ENCODE measurements around the gene PGM5. TPM values are rescaled to one million over a fixed set of nuclear protein-coding genes. Genes with fewer than 3 reads are reported as not detected.
A peak's percentile ranks its signal among the peaks of the same experiment; 100 is the strongest.
"Not testable (repeated sequence)": the region's sequence is repeated elsewhere in the genome, so short reads cannot be mapped to it uniquely, and the experiment has no call there.

The PGM5 gene
- total and polyA plus RNA-seq, 2 experiments from 2014 or later = not detected

- not testable (repeated sequence) for H3K4me3 ChIP-seq; H3K9me3 Mint-ChIP-seq; H3K27ac ChIP-seq (ENCODE audit: low read depth); H3K4me1 ChIP-seq (ENCODE audit: insufficient read depth); DNase-seq (ENCODE audit: low spot score); H3K4me3 Mint-ChIP-seq; H3K36me3 Mint-ChIP-seq (ENCODE audit: low read depth); H3K79me2 ChIP-seq (replicated peaks; ENCODE audit: insufficient read depth); H3K27ac Mint-ChIP-seq; H3K27me3 Mint-ChIP-seq (ENCODE audit: insufficient read depth, low read depth, poor library complexity); H3K4me2 ChIP-seq; H3K36me3 ChIP-seq (ENCODE audit: insufficient read depth); H2AFZ ChIP-seq; H4K20me1 ChIP-seq (replicated peaks; ENCODE audit: insufficient read depth); H3K4me1 Mint-ChIP-seq; ATAC-seq; H3K9me2 ChIP-seq (ENCODE audit: insufficient read depth); H3F3A ChIP-seq (replicated peaks; ENCODE audit: low read depth); H3K27me3 ChIP-seq (ENCODE audit: insufficient read depth)
These were observed 48.2 kb downstream of the PGM5 start for GRCh38 chr9:68404421-68405185.

GRCh38 chr9:68411865-68412264, 55.5 kb downstream of the PGM5 start:
- not testable (repeated sequence) for H3K27ac ChIP-seq (ENCODE audit: low read depth); H3F3A ChIP-seq (replicated peaks; ENCODE audit: low read depth); DNase-seq (ENCODE audit: low spot score); H4K20me1 ChIP-seq (replicated peaks; ENCODE audit: insufficient read depth); H3K27ac Mint-ChIP-seq; H3K36me3 Mint-ChIP-seq (ENCODE audit: low read depth); H3K4me1 ChIP-seq (ENCODE audit: insufficient read depth); H3K4me2 ChIP-seq; H3K79me2 ChIP-seq (replicated peaks; ENCODE audit: insufficient read depth); H3K4me3 ChIP-seq; H3K9me2 ChIP-seq (ENCODE audit: insufficient read depth); H3K4me1 Mint-ChIP-seq; H3K4me3 Mint-ChIP-seq; H3K27me3 Mint-ChIP-seq (ENCODE audit: insufficient read depth, low read depth, poor library complexity); H3K36me3 ChIP-seq (ENCODE audit: insufficient read depth); H2AFZ ChIP-seq; H3K27me3 ChIP-seq (ENCODE audit: insufficient read depth); H3K9me3 Mint-ChIP-seq
- ATAC-seq = peak; percentile 81

GRCh38 chr9:68412754-68413153, 56.3 kb downstream of the PGM5 start:
- not testable (repeated sequence) for H3K27ac ChIP-seq (ENCODE audit: low read depth); H3K27me3 Mint-ChIP-seq (ENCODE audit: insufficient read depth, low read depth, poor library complexity); H3K4me1 Mint-ChIP-seq; H3K9me2 ChIP-seq (ENCODE audit: insufficient read depth); H3K36me3 Mint-ChIP-seq (ENCODE audit: low read depth); H3K4me3 Mint-ChIP-seq; H3K79me2 ChIP-seq (replicated peaks; ENCODE audit: insufficient read depth); H2AFZ ChIP-seq; ATAC-seq; DNase-seq (ENCODE audit: low spot score); H3F3A ChIP-seq (replicated peaks; ENCODE audit: low read depth); H4K20me1 ChIP-seq (replicated peaks; ENCODE audit: insufficient read depth); H3K9me3 Mint-ChIP-seq; H3K4me2 ChIP-seq; H3K36me3 ChIP-seq (ENCODE audit: insufficient read depth); H3K4me1 ChIP-seq (ENCODE audit: insufficient read depth); H3K27ac Mint-ChIP-seq; H3K27me3 ChIP-seq (ENCODE audit: insufficient read depth); H3K4me3 ChIP-seq

GRCh38 chr9:68415065-68415464, 58.7 kb downstream of the PGM5 start:
- not testable (repeated sequence) for H4K20me1 ChIP-seq (replicated peaks; ENCODE audit: insufficient read depth); H3K9me2 ChIP-seq (ENCODE audit: insufficient read depth); H3K36me3 ChIP-seq (ENCODE audit: insufficient read depth); H3K4me3 ChIP-seq; H3K79me2 ChIP-seq (replicated peaks; ENCODE audit: insufficient read depth); DNase-seq (ENCODE audit: low spot score); H3K27me3 Mint-ChIP-seq (ENCODE audit: insufficient read depth, low read depth, poor library complexity); H2AFZ ChIP-seq; H3K9me3 Mint-ChIP-seq; H3K27me3 ChIP-seq (ENCODE audit: insufficient read depth); H3K4me1 ChIP-seq (ENCODE audit: insufficient read depth); H3K36me3 Mint-ChIP-seq (ENCODE audit: low read depth); H3K4me3 Mint-ChIP-seq; ATAC-seq; H3F3A ChIP-seq (replicated peaks; ENCODE audit: low read depth); H3K4me2 ChIP-seq; H3K27ac ChIP-seq (ENCODE audit: low read depth); H3K27ac Mint-ChIP-seq
- H3K4me1 Mint-ChIP-seq = peaks cover 10% of the 10 kb centered on the region

Measured in GM23338 (cell line).